Measurements from ENCODE around the gene TOB1. TPM values are rescaled to one million over a fixed set of nuclear protein-coding genes. Genes with fewer than 3 reads are reported as not detected.

The TOB1 gene
- total and polyA plus RNA-seq, 9 of the 15 experiments (the other 6 are each of a cell fraction or from before 2014, with no cell fraction given): 4.8 to 63.7 (median 13.2) TPM

- Histone ChIP-seq H3K9me3 (replicated peaks; ENCODE audit: control insufficient read depth, insufficient read depth, low read depth, low read length) (no peaks in the 10 kb centered on the region), H3K4me3 (no peak overlapping the region), H3K9me1 (ENCODE audit: control insufficient read depth, insufficient read depth, low read length) (no peaks in the 10 kb centered on the region), H3K9ac (ENCODE audit: insufficient read depth in 1 of 2, low read depth in 2 of 2, low read length in 2 of 2) (no peak overlapping the region), H3K36me3 (ENCODE audit: control insufficient read depth, insufficient read depth, low read length) (peaks cover 1% of the 10 kb centered on the region; the same call in 1 of the 3 replicates), H2AFZ (ENCODE audit: low read depth, low read length) (no peak overlapping the region), H3K27ac (ENCODE audit: extremely low read depth, low read depth, low read length) (no peak overlapping the region), H3K27me3 (ENCODE audit: control insufficient read depth in 2 of 2, insufficient read depth in 2 of 2, low read length in 2 of 2) (no peaks in the 10 kb centered on the region), H3K4me1 (replicated peaks in 1 of 2; ENCODE audit: control insufficient read depth in 2 of 2, insufficient read depth in 2 of 2, low read length in 2 of 2) (peaks cover 3 to 16% of the 10 kb centered on the region in 2 experiments; a peak in 3 of 5 replicates), H3K79me2 (ENCODE audit: control insufficient read depth, insufficient read depth, low read length) (no peaks in the 10 kb centered on the region), H3K4me2 (ENCODE audit: insufficient read depth, low read length) (no peak overlapping the region), H4K20me1 (replicated peaks; ENCODE audit: control insufficient read depth, insufficient read depth, low read length) (no peaks in the 10 kb centered on the region)
- intact Hi-C loops (cut with micrococcal nuclease) (no loop called here), in situ Hi-C loops (cut with MboI) (no loop called here)
- ATAC-seq (no peak), DNase-seq (ENCODE audit: extremely low read depth in 1 of 4, low spot score in 3 of 4) (no peak), FAIRE-seq (no peak)
- CTCF ChIA-PET (ENCODE audit: low intra/inter-chr PET ratio): no interaction called here
- no peak for TF ChIP-seq KAT8 (IDR thresholded peaks at IDR 0.05; ENCODE audit: low read depth)
- no peak for TF ChIP-seq CHD1 (IDR thresholded peaks at IDR 0.05; ENCODE audit: low read length)
- TF ChIP-seq FOXA3 (CRISPR knock-in tag; conservative IDR thresholded peaks at IDR 0.05 in 1 of 2, IDR thresholded peaks at IDR 0.05 in 1 of 2): no peak
- TF ChIP-seq ZNF695 (CRISPR knock-in tag; IDR thresholded peaks at IDR 0.05): no peak
- peak; percentile 37 for TF ChIP-seq RBM25 (IDR thresholded peaks at IDR 0.05; ENCODE audit: low read depth, low read length, severe bottlenecking)
- TF ChIP-seq POLR2H (tag; IDR thresholded peaks at IDR 0.05; ENCODE audit: low read depth): no peak
- TF ChIP-seq ZBTB9 (CRISPR knock-in tag; IDR thresholded peaks at IDR 0.05): no peak
- POLR2A ChIA-PET: interaction anchor here (2.3 kb wide), 1 partner anchor 9 kb away, joined by 14 read pairs; the partner anchor contains the start of gene TOB1
- BruUV-seq (replicated peaks): no TSS peak
- WGBS (ENCODE audit: insufficient coverage, low coverage, missing lambda C conversion rate): 47% methylated on average over 2 of the region's 2 CpGs
These were observed 9.7 kb downstream of the TOB1 start for GRCh38 chr17:50856431-50856830.

Data from K562 (cell line).